GM21576 (cell line): Measurements from ENCODE around the gene NUFIP2.
"Not testable (repeated sequence)": the region's sequence is repeated elsewhere in the genome, so short reads cannot be mapped to it uniquely, and the experiment has no call there.

Source experiments
- ATAC-seq: cut with Tn5 transposase; IDR thresholded peaks from one replicate; pipeline ENCODE4 v1.9.1; 2021; ENCODE audit warnings: mild to moderate bottlenecking, moderate library complexity; ENCODE audit not compliant: unreplicated experiment

The NUFIP2 gene, protein sequence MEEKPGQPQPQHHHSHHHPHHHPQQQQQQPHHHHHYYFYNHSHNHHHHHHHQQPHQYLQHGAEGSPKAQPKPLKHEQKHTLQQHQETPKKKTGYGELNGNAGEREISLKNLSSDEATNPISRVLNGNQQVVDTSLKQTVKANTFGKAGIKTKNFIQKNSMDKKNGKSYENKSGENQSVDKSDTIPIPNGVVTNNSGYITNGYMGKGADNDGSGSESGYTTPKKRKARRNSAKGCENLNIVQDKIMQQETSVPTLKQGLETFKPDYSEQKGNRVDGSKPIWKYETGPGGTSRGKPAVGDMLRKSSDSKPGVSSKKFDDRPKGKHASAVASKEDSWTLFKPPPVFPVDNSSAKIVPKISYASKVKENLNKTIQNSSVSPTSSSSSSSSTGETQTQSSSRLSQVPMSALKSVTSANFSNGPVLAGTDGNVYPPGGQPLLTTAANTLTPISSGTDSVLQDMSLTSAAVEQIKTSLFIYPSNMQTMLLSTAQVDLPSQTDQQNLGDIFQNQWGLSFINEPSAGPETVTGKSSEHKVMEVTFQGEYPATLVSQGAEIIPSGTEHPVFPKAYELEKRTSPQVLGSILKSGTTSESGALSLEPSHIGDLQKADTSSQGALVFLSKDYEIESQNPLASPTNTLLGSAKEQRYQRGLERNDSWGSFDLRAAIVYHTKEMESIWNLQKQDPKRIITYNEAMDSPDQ

DNA sequence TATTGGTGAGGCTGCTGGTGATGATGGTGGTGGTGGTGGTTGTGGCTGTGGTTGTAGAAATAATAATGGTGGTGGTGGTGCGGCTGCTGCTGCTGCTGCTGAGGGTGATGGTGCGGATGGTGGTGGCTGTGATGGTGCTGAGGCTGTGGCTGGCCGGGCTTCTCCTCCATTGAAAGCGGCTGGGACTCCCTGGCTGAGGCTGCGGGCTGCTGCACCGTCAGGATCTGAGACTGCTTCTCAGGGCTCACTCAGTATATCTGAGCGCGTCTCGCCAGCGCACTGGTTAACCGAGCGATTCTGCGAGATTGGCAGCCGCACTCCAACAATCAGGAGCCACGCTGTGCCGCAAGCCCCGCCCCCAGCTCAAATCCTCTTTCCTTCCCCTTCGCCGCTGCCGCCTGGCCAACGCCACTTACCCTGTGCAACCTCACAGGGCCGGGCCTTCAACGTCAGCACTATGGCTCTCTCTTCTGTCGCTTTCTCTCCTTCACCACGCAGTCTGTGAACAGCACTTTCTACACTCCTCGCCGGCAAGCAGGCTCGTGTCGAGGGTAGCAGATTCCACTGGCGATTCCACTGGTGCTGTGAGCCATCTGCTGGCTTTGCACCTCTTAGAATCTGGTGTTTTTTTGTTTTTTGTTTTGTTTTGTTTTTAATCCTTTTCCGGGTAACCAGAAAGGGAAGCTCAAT lies at the start of gene NUFIP2:
TSS of gene NUFIP2 (minus strand) at position 259 of the 690 bp plus-strand sequence. CDS start at position 170, 89 bp downstream.
- ATAC-seq = peak; percentile 80

GRCh38 chr17:29342158-29342765 lies 48.3 kb upstream of the NUFIP2 start:
- ATAC-seq = no peak

DNA sequence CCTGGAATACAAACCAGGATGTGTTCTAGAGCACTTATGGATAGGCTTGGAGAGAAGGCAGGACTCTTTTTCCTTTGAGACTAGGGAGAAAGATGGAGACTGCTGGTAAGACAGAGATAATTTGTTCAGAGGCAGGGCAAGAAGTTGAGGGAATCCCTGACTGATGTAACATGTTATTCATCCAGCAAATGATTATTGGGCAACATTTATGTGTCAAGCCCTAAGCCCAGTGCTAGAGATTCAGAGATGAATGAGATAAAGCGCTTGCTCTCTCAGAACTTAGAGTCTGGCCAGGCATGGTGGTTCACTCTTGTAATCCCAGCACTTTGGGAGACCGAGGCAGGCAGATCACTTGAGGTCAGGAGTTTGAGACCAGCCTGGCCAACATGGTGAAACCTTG lies 47.8 kb upstream of the NUFIP2 start:
- no peak for ATAC-seq

- ATAC-seq = not testable (repeated sequence)
Measured at GRCh38 chr17:29339016-29339415, 45.1 kb upstream of the NUFIP2 start.

DNA sequence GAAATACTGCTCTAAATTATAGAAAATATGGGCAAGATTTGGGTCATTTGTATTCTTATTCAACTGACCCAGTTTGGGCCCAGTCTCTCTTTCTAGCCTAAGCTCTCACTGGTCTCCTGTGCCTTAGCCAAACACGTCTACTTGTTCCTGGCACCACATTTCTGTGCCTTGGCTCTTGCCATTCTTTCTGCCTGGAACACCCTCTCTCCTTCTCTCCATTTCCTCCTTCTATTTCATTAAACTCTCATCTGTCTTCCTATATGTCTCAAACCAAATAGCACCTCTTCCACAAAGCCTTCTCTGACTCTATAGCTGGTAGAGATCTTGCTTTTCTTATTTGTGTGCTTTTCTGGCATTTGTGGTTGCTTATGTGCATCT lies 37.7 kb upstream of the NUFIP2 start:
- no peak for ATAC-seq

GRCh38 chr17:29331075-29331707 lies 37.2 kb upstream of the NUFIP2 start:
- ATAC-seq = no peak

GRCh38 chr17:29327412-29327811 lies 33.5 kb upstream of the NUFIP2 start:
- ATAC-seq = no peak

GRCh38 chr17:29326023-29326813 lies 32.3 kb upstream of the NUFIP2 start:
- ATAC-seq = no peak

DNA sequence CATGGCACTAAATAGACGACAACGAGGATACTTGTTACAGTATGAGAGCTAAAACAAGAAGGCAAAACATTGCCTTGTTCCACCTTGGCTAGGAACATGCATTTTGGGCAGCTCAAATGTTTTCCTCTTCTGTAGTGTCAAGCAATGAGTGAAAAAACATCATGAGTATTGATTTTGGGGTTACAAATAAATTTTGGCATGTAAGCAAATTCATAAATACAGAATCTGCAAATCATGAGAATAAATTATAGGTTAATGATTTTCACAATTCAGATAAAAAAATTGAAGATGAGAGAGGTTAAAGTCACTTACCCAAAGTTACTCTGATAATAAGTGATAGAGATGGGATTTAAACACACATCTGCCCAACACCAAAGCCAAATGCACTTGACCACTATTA lies 28.4 kb upstream of the NUFIP2 start:
- no peak for ATAC-seq

GRCh38 chr17:29303386-29303785 lies 9.4 kb upstream of the NUFIP2 start:
- no peak for ATAC-seq

- ATAC-seq = no peak
Measured at GRCh38 chr17:29299031-29299430, 5.1 kb upstream of the NUFIP2 start.

DNA sequence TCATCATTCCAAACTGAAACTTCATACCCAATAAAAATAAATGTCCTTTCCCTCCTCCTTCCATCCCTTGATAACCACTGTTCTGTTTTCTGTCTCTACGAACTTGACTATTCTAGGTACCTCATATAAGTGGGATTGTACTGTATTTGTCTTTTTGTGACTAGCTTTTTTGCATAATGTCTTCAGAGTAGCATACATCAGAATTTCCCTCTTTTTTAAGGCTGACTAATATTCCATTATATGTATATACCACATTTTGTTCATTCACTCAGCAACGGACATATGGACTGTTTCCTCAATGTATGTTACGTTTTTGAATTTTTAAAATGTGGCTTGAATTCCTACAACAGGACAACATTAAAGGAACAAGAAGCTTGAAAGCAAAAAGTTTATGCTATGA lies 1.5 kb upstream of the NUFIP2 start:
- no peak for ATAC-seq

- no peak for ATAC-seq
Measured at GRCh38 chr17:29294580-29294900, 592 bp upstream of the NUFIP2 start.

DNA sequence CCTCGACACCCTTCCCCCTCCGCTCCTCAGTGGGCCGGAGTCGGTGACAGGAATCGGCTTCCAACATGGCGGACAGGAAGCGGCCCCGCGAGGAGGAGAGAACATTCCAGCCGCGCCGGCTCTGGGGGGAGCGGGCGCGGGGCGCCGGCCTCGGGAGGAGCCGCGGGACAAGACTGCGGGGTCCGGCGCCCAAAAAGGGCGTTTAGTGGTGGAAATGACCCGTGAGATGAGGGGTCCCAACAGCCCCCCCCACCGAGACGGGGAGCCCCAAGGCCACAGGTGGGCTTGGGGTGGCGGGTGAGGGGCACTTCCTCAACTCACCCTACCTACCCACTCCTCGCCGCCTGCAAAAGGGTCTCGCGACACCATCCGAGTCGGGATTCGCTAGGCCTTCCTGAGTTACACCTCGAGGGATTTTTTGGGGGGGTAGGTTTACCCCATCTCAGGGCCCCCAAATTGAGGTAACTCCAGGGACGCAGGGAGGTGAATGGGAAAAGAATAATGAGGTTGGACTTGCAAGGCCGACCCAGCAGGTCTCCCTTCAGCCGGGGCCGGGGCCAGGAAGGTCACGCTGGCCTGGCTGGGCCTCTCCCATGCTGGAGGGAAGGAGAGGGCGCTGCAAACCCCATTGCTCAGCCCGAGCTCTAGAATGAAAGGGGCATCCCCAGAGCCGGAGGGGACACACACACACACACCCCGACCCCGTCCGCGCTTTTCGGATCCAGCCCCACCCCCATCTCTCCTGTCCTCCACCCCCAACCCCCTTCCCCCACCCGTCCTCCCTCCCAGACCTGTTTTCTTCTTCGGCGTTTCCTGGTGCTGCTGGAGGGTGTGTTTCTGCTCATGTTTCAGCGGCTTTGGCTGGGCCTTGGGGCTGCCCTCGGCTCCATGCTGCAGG lies 707 bp downstream of the NUFIP2 start:
- ATAC-seq = no peak

DNA sequence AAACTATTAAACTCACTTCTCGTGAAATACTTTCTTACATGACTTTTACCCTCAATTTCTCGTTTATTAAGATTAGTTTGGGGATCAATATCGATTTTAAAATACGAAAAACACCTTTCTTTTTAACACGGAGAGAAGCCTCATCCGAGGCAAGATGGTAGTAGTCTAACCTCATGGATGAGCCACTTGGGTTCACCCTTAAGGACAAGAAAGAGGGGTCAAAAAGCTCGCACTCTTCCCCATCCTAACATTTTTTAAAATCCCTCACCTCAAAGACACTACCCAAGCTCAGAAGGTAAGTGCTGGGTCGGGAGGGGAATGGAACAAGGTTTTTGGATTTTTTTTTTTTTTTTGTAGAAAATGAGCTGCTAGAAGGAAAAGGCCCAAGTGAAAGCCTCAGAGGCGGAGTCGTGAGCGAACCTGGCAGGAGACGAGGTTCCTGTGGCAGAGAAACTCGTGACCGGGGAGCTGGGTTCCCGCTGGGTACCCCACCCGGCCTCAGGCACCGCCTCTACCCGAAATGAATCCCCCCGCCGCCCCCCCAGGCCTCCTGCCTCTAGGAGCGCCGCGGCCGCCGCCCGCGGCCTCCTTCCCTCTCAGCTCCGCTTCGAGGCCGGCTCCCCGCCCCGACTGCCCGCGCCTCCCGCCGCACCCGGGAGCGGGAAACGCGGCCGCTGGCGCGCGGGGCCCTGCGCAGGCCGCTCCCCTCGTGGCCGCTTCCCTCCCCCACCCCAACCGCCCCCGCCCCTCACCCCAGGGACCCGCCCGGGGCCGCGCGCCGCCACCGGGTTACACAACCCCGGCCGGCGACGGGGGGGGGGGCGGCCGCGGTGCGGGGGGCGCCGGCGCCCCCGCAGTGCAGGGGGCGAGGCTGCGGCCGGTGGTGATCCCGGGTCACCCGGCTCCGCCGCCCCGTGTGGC lies 1.6 kb downstream of the NUFIP2 start:
- no peak for ATAC-seq

DNA sequence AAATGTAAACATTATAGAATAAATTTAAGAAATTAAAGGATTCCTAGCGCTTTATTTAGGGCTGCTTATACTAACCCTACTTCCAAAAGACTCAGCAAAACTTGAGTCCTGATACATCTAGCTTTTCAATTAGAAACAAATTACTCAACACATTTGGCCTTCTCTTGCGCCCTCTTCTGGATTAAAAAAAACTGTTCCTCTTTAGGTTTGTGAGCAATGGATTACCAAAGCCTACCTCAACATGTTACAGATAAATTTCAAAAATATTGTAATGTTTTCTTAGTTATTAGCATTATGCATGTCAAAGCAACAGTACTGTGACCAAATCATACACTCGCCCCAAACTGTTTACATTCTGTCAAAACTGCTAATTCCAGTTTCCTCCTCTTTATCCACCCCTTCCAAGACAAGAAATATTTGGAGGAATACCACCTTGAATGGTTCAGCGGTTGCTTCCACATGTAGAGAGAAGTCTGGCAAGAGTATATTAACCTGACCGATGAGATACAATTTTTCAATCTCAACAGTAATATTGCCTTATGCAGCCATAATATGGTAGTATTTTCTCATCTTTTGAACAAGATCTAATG lies 2.7 kb downstream of the NUFIP2 start:
- ATAC-seq = no peak

DNA sequence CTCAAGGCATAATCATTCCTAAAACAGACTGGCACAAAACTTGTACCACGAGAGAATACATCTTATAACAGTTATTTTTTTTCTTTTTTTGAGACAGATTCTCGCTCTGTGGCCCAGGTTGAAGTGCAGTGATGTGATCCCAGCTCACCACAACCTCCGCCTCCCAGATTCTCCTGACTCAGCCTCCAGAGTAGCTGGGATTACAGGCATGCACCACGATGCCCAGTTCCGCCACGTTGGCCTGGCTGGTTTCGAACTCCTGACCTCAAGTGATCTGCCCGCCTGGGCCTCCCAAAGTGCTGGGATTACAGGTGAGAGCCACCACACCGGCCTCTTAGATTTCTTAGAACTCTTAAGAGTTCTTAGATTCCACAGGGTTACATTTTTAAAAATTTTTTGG lies 4.1 kb downstream of the NUFIP2 start:
- no peak for ATAC-seq

- no peak for ATAC-seq
Measured at GRCh38 chr17:29283961-29284360, 10.0 kb downstream of the NUFIP2 start.
